ENCODE results near the gene NRP2.

DNA sequence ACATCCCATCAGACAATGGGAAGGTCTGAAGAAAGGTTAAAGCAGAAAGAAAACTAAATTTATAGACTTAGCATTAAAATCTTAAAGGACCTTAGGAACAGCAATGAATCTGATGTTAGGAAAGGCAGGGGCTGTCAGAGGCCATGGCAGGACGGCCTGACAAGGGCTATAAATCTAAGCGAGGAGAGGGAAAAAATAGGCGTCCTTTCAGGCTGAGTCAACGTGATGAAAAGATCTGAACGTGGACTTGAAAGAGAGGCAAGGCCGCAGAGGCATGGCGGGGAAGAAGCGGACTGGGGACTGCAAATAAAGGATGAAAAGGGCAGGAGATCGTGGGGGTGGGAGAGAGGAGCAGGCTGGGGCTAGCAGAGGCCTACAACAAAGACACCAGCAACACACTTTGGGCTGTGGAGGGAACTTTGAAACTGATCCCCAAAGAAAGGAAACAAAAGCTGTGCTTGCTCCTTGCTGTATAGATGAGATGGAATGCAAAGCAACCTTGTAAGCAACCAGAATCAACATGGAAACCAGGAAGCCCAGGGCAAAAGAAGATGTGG lies 145.6 kb downstream of the NRP2 start:
- TF ChIP-seq, protein P1, sequence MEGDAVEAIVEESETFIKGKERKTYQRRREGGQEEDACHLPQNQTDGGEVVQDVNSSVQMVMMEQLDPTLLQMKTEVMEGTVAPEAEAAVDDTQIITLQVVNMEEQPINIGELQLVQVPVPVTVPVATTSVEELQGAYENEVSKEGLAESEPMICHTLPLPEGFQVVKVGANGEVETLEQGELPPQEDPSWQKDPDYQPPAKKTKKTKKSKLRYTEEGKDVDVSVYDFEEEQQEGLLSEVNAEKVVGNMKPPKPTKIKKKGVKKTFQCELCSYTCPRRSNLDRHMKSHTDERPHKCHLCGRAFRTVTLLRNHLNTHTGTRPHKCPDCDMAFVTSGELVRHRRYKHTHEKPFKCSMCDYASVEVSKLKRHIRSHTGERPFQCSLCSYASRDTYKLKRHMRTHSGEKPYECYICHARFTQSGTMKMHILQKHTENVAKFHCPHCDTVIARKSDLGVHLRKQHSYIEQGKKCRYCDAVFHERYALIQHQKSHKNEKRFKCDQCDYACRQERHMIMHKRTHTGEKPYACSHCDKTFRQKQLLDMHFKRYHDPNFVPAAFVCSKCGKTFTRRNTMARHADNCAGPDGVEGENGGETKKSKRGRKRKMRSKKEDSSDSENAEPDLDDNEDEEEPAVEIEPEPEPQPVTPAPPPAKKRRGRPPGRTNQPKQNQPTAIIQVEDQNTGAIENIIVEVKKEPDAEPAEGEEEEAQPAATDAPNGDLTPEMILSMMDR (IDR thresholded peaks at IDR 0.05; ENCODE audit: insufficient read depth, low read depth, low read length): no peak
- no peak for TF ChIP-seq EZH2 (IDR thresholded peaks at IDR 0.05; ENCODE audit: insufficient read depth, low read length)

Data from astrocyte (in vitro differentiated cells and primary cell).